Uterus (tissue), 4 donors: ENCODE results near the gene ADCY3. TPM values are rescaled to one million over a fixed set of nuclear protein-coding genes. Genes with fewer than 3 reads are reported as not detected.
A peak's percentile ranks its signal among the peaks of the same experiment; 100 is the strongest.

Experiments
- DNase-seq, 2 donors: peaks; one replicate each; pipeline ENCODE4 v3.0.0-alpha.2; 2019 to 2020
- H3K27ac ChIP-seq, 2 donors: fragments of 200-600 bp; sonication (generic); 1 replicate in 1 of 2; 2 replicates in 1 of 2; pipeline ENCODE4 v1.5.1; 2016 to 2018
- H3K27me3 ChIP-seq, 2 donors: fragments of 200-600 bp; sonication (generic); one replicate each; pipeline ENCODE4 v1.5.1; 2018 to 2019; ENCODE audit warnings: control low read depth in 1 of 2
- H3K36me3 ChIP-seq, 2 donors: fragments of 200-600 bp; sonication (generic); one replicate each; pipeline ENCODE4 v1.5.1; 2019; ENCODE audit warnings: control low read depth in 1 of 2
- H3K4me1 ChIP-seq, 2 donors: fragments of 200-600 bp; sonication (generic); one replicate each; pipeline ENCODE4 v1.5.1; 2018 to 2019; ENCODE audit warnings: control low read depth in 1 of 2
- H3K4me3 ChIP-seq, 2 donors: fragments of 200-600 bp; sonication (generic); 1 replicate in 1 of 2; 2 replicates in 1 of 2; pipeline ENCODE4 v1.5.1; 2018 to 2019; ENCODE audit warnings: mild to moderate bottlenecking in 1 of 2
- H3K9me3 ChIP-seq, 2 donors: fragments of 200-600 bp; sonication (generic); one replicate each; pipeline ENCODE4 v1.5.1; 2019; ENCODE audit warnings: control low read depth in 1 of 2
- CTCF ChIP-seq, 4 experiments: fragments of 200-600 bp in 2 of 4; fragments of 450-650 bp in 2 of 4; sonication (generic) in 2 of 4; IDR thresholded peaks; one replicate each; pipeline ENCODE4 v1.5.1; 2016 to 2019; ENCODE audit warnings: antibody characterized with exemption in 4 of 4, mild to moderate bottlenecking in 2 of 4, moderate library complexity in 1 of 4
- POLR2A ChIP-seq, 2 donors: fragments of 450-650 bp; IDR thresholded peaks; one replicate each; pipeline ENCODE4 v1.6.1; 2016; ENCODE audit warnings: antibody characterized with exemption in 2 of 2, mild to moderate bottlenecking in 1 of 2, moderate library complexity in 1 of 2
- intact Hi-C: fragments of 100-400 bp; cut with DNase I; formaldehyde crosslinking; loops from one replicate; pipeline ENCODE4 v1.15.1; 2023; ENCODE audit warnings: low total_unique reads
- total RNA-seq, 4 donors: library from RNA; depleted of rRNA in 3 of 4; stranded (reverse); fragments of >200 nt in 3 of 4; gene quantifications; one replicate each; pipeline versions ENCODE4 v1.1.0 to v1.2.4, GENCODE V29; 2014 to 2023
- donor health status: DM: yes; HTN: yes; CAD: no.

The ADCY3 gene
- total RNA-seq, 4 donors from 2014 or later: 37.9 to 104 (median 51.7) TPM

GRCh38 chr2:24824966-24825882 lies 94.8 kb downstream of the ADCY3 start:
- H3K9me3 ChIP-seq: no peaks in the 10 kb centered on the region
- DNase-seq: peak in 1 of 2 donors; percentile 18
- H3K27ac ChIP-seq: no peak overlapping the region
- H3K36me3 ChIP-seq: no peaks in the 10 kb centered on the region
- no peak overlapping the region for H3K4me3 ChIP-seq
- intact Hi-C loops: loop anchor here (5.0 kb wide), 1 partner anchor 418 kb away; no protein-coding TSS in a partner anchor
- no peaks in the 10 kb centered on the region for H3K27me3 ChIP-seq
- H3K4me1 ChIP-seq: no peaks in the 10 kb centered on the region
- TF ChIP-seq POLR2A (IDR thresholded peaks at IDR 0.05): no peak
- TF ChIP-seq CTCF (IDR thresholded peaks at IDR 0.05): peak in 3 of 4 experiments; percentile 14 to 32 (median 21)

- no peak overlapping the region for H3K4me3 ChIP-seq
- DNase-seq: peak in 1 of 2 donors; percentile 7
- TF ChIP-seq POLR2A (IDR thresholded peaks at IDR 0.05) (no peak), CTCF (IDR thresholded peaks at IDR 0.05) (no peak)
- intact Hi-C loops: no loop called here
- no peaks in the 10 kb centered on the region for H3K36me3 ChIP-seq
- no peaks in the 10 kb centered on the region for H3K27me3 ChIP-seq
- H3K4me1 ChIP-seq: no peaks in the 10 kb centered on the region
- no peak overlapping the region for H3K27ac ChIP-seq
- no peaks in the 10 kb centered on the region for H3K9me3 ChIP-seq
Observed at GRCh38 chr2:24824071-24824588, 95.9 kb downstream of the ADCY3 start.

DNA sequence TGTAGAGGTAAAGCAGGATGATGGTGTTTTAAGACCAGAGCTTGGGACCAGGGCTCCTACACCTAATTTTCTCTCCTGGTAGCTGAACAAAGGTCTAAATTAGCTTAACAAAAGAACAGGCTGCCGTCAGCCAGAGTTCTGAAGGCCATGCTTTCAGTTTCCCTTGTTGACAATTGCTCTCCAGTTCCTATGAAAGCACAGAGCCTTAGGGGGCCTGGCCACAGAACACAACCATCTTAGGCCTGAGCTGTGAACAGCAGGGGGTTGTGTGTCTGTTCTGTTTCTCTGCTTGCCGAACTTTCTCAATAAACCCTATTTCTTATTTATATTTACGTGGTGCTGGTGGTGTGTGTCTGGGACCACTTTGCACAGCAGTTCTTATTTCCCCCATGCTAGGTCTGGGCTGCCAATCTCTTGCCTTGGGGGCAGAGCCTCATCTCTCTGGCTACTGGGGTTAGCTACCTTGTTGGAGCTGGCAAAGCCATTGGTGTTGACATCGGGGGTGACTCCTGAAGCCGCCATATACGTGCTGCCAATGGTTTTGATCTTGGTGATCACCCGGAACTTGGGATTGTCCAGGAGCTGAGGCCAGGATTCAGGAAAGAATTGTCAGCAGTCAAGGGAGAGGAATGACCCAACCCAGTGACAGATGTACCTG lies 97.9 kb downstream of the ADCY3 start:
- no peaks in the 10 kb centered on the region for H3K36me3 ChIP-seq
- H3K27me3 ChIP-seq: no peaks in the 10 kb centered on the region
- H3K27ac ChIP-seq: no peak overlapping the region
- intact Hi-C loops: no loop called here
- H3K4me1 ChIP-seq: no peaks in the 10 kb centered on the region
- TF ChIP-seq CTCF (IDR thresholded peaks at IDR 0.05) (no peak), POLR2A (IDR thresholded peaks at IDR 0.05) (no peak)
- H3K9me3 ChIP-seq: no peaks in the 10 kb centered on the region
- peak in 1 of 2 donors; percentile 6 for DNase-seq
- H3K4me3 ChIP-seq: no peak overlapping the region

DNA sequence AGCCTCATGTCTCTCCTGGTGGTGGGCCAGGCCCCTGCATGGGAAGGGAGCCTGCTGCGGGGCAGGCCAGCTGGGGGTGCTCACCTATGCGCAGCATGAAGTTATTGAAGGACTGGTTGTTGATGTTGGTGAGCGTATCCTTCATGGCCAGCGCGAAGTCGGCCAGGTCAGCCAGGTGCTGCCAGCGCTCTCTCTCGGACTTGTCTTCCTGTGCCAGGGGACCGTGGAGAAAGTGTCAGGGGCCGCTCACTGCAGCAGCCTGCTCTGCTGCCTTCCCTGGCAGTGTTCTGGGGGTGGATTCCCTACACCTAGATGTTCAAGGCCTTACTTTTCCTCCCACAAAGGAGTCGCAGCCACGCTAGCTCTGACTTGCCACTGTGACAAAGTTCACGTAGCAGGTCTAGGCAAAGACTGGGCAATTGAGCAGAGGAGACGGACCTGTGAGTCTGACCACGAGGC lies 98.6 kb downstream of the ADCY3 start:
- intact Hi-C loops: no loop called here
- H3K36me3 ChIP-seq: no peaks in the 10 kb centered on the region
- no peak overlapping the region for H3K27ac ChIP-seq

More for the DNA sequence above, 98.6 kb downstream of the ADCY3 start:
- H3K9me3 ChIP-seq: no peaks in the 10 kb centered on the region
- no peak for TF ChIP-seq CTCF (IDR thresholded peaks at IDR 0.05)
- TF ChIP-seq POLR2A (IDR thresholded peaks at IDR 0.05): no peak
- no peaks in the 10 kb centered on the region for H3K4me1 ChIP-seq
- H3K4me3 ChIP-seq: no peak overlapping the region
- DNase-seq: peak in 1 of 2 donors; percentile 7
- H3K27me3 ChIP-seq: no peaks in the 10 kb centered on the region
